HFFc6 (cell line): Measurements from ENCODE around the gene PDGFRB. TPM values are rescaled to one million over a fixed set of nuclear protein-coding genes. Genes with fewer than 3 reads are reported as not detected.

Source experiments
- DNase-seq: peaks from one replicate; pipeline ENCODE4 v3.0.0-alpha.2; 2018
- H3K27ac Mint-ChIP-seq: 2 replicates; pipeline ENCODE4 v1.8.0; 2020; ENCODE audit warnings: mild to moderate bottlenecking, mixed read lengths
- H3K27me3 Mint-ChIP-seq: 2 replicates; pipeline ENCODE4 v1.8.0; 2021; ENCODE audit warnings: mild to moderate bottlenecking, moderate library complexity, mixed read lengths; ENCODE audit not compliant: insufficient read depth
- H3K36me3 Mint-ChIP-seq: 2 replicates; pipeline ENCODE4 v1.8.0; 2021; ENCODE audit warnings: low read depth, mixed read lengths
- H3K4me1 Mint-ChIP-seq: 2 replicates; pipeline ENCODE4 v1.8.0; 2020; ENCODE audit warnings: low read depth, mixed read lengths
- H3K4me3 Mint-ChIP-seq: 2 replicates; pipeline ENCODE4 v1.8.0; 2020; ENCODE audit warnings: mild to moderate bottlenecking, moderate library complexity, mixed read lengths
- H3K9me3 Mint-ChIP-seq: 2 replicates; pipeline ENCODE4 v1.8.0; 2020; ENCODE audit warnings: mild to moderate bottlenecking, mixed read lengths
- total RNA-seq, 6 experiments: library from RNA; stranded (reverse); fragmentation: NEBNext Ultra II Directional; extraction: Animal tissue kit (Norgen Biotek cat#: 25700); gene quantifications; 2 replicates in 1 of 6; 3 replicates in 5 of 6; pipeline ENCODE4 v1.2.3, GENCODE V29; 2021
- TF ChIP-seq, protein P1 (sequence below): fragments of 200-600 bp; sonication (generic); IDR thresholded peaks from 2 replicates; pipeline ENCODE4 v1.5.0; 2021; ENCODE audit warnings: antibody characterized with exemption, mild to moderate bottlenecking

PDGFRB gene
- total RNA-seq, 6 experiments from 2014 or later = 137 to 208 (median 180) TPM

DNA sequence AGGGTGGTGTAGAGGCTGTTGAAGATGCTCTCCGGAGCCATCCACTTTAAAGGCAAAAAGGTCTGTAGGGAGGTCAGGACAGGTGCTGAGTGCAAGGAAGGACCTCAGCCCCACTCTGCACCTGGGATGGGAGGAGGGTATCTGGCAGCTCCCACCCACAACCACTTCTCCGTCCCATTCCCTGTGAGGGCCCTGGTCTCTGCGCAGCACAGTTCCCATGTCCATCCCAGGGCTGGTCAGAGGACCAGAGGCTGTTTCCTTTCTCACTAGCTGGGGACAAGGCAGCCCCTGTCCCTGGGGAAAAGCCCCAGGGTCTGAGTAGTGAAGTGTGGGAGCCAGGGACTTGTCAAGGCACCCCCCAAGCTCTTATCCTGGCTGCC lies 35.6 kb downstream of the PDGFRB start:
- Mint-ChIP-seq H3K27ac (peak overlapping the region; percentile 48; the same call in 1 of the 2 replicates), H3K4me3 (no peak overlapping the region), H3K27me3 (peaks cover 10% of the 10 kb centered on the region), H3K9me3 (no peaks in the 10 kb centered on the region), H3K36me3 (peaks cover 14% of the 10 kb centered on the region), H3K4me1 (peaks cover 17% of the 10 kb centered on the region)
- TF ChIP-seq, protein P1, sequence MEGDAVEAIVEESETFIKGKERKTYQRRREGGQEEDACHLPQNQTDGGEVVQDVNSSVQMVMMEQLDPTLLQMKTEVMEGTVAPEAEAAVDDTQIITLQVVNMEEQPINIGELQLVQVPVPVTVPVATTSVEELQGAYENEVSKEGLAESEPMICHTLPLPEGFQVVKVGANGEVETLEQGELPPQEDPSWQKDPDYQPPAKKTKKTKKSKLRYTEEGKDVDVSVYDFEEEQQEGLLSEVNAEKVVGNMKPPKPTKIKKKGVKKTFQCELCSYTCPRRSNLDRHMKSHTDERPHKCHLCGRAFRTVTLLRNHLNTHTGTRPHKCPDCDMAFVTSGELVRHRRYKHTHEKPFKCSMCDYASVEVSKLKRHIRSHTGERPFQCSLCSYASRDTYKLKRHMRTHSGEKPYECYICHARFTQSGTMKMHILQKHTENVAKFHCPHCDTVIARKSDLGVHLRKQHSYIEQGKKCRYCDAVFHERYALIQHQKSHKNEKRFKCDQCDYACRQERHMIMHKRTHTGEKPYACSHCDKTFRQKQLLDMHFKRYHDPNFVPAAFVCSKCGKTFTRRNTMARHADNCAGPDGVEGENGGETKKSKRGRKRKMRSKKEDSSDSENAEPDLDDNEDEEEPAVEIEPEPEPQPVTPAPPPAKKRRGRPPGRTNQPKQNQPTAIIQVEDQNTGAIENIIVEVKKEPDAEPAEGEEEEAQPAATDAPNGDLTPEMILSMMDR = no peak
- no peak for DNase-seq

DNA sequence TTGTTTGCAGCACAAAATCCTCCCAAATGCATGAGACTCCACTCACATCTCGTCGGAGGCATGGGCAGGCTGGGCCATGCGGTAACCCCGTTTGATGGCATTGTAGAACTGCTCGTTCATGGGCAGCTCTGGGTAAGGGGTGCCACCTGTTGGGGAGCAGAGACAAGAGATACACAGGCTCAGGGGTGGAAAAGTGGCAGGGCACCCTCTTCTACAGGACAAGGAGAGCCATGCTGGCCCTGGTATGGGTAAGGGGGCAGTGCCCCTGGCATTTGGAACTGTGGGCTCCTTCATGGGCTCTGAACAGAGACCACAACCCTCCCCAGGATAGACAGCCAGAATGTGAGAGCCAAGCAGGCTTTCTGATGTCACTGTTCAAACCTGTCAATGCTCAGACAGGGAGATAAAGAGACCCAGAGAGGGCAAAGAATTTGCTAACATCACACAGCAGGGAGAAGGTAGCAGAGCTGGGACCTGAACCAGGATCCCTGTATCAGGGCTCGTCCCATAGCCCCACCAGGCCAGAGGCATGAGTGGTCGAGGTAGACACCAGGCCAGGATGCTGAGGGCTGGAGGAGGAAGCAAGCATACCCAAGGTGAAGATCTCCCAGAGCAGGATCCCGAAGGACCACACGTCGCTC lies 36.1 kb downstream of the PDGFRB start:
- peaks cover 17% of the 10 kb centered on the region for H3K4me1 Mint-ChIP-seq
- H3K36me3 Mint-ChIP-seq = peaks cover 11% of the 10 kb centered on the region
- no peak overlapping the region for H3K4me3 Mint-ChIP-seq

DNA sequence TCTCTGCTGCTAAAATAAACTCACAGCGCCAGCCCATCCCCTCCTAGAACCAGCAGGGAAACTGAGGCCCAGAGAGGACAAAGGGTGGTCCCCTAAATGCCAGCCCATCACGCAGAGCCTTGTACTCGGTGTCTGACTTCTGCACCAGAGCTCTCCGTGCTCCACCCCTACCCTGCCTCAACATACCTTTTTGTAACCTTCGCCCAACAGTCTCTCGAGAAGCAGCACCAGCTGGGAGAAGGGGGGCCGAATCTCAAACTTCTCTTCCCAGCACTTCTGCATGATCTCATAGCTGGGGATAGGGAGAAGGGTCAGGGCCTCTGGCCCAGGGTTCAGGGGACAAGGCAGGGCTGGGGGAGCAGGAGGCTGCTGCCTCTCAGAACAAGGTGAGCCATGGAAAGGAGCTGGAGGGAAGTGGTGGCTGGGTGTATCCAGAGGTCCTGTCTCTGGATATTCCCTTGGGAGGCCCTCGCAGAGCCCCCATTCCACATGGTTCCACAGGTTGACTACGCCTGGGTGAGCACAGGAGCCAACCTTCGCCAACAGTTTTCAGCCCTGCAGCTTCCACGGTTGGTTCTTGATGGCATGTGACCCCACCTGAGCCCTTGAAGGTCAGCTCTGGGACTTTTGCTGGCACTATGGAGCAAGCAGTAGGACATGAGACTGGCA lies 37.0 kb downstream of the PDGFRB start:
- no peak for DNase-seq
- Mint-ChIP-seq H3K27ac (peak overlapping the region; percentile 33; the same call in 1 of the 2 replicates), H3K27me3 (peaks cover 13% of the 10 kb centered on the region), H3K4me1 (peaks cover 20% of the 10 kb centered on the region), H3K36me3 (peaks cover 11% of the 10 kb centered on the region), H3K4me3 (no peak overlapping the region), H3K9me3 (no peaks in the 10 kb centered on the region)
- TF ChIP-seq, protein P1 = no peak

More for the DNA sequence above, 36.1 kb downstream of the PDGFRB start:
- TF ChIP-seq, protein P1 = peak; percentile 11; the same call in 1 of the 2 replicates
- no peak for DNase-seq
- H3K27ac Mint-ChIP-seq = 0 out of 2 replicates have a peak overlapping the region, but pooled peaks have one; percentile 7
- H3K27me3 Mint-ChIP-seq = peaks cover 12% of the 10 kb centered on the region
- no peaks in the 10 kb centered on the region for H3K9me3 Mint-ChIP-seq

DNA sequence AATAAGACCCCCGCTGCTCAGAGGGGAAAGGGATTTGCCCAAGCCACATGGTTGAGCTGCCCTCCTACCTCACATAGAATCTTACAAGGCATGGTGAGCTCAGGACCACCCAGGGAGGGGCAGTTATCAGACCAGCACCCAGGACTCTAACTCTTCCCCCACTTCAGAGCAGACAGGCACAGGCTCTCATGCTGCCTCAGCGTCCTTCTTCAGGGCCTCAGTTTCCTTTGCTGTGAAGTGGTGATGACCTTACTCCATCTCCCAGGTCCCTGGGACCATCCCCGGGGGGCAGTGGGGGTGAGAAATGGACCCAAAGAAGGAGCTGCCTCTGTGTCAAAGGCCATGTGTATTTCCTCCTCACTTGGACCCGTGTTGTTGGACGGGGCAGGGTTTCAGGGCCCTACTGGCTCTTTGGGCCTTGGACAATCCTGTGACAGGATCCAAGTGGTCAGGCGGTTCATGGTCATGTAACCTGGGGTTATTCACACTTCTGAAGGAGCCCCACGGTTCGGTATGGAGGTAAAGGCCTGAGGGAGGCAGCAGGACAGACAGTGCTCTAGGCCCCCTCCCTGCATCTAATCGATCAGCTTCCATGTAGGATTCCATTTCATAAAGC lies 37.6 kb downstream of the PDGFRB start:
- Mint-ChIP-seq H3K4me3 (no peak overlapping the region), H3K9me3 (no peaks in the 10 kb centered on the region), H3K27ac (no peak overlapping the region; the same call in 1 of the 2 replicates), H3K4me1 (peaks cover 26% of the 10 kb centered on the region), H3K27me3 (peaks cover 16% of the 10 kb centered on the region), H3K36me3 (peaks cover 11% of the 10 kb centered on the region)
- no peak for DNase-seq
- TF ChIP-seq, protein P1 = no peak

DNA sequence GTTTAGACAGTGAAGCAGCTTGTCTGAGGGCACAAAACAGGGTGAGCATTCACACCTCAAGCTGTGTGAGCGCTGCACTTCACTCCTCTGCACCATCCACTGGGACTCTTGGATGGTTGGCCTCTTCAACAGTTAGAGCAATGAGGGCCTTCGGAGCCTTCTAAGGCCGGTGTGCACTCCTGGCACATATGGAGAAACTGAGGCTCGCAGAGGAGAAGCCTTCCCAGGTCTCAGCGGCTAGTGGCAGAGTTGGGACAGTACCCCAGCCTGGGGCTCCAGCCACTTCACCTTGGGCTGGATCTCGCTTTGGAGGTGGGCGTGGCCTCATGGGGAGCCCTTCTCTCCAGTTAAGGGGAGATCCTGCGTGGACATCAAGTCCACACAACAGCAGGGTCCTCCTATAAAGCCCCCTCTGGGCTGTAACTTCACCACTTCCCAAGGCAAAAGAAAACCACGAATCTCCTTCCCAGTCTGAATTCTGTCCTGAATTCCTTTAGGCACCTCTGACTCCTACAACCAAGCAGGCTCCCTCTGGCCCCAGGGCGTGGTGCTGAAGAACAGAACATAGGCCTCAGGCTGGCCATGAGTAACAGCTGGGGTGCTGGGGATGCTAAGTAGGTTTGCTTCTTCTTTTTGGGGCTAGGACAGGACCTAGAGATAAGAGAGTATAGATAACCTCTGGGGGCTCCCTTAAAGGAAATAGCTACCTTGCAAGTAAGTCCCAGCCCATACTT lies 38.8 kb downstream of the PDGFRB start:
- peak overlapping the region; percentile 42; the same call in 1 of the 2 replicates for H3K27ac Mint-ChIP-seq
- DNase-seq = peak; percentile 66
- H3K36me3 Mint-ChIP-seq = peaks cover 9% of the 10 kb centered on the region
- H3K4me3 Mint-ChIP-seq = no peak overlapping the region
- H3K27me3 Mint-ChIP-seq = peaks cover 19% of the 10 kb centered on the region
- TF ChIP-seq, protein P1 = no peak
- H3K4me1 Mint-ChIP-seq = peaks cover 39% of the 10 kb centered on the region
- no peaks in the 10 kb centered on the region for H3K9me3 Mint-ChIP-seq
